ENCODE measurements around the gene C10orf120. TPM values are rescaled to one million over a fixed set of nuclear protein-coding genes. Genes with fewer than 3 reads are reported as not detected.

Gene C10orf120
- total and polyA plus RNA-seq, 2 experiments from 2014 or later, result not detected

DNA sequence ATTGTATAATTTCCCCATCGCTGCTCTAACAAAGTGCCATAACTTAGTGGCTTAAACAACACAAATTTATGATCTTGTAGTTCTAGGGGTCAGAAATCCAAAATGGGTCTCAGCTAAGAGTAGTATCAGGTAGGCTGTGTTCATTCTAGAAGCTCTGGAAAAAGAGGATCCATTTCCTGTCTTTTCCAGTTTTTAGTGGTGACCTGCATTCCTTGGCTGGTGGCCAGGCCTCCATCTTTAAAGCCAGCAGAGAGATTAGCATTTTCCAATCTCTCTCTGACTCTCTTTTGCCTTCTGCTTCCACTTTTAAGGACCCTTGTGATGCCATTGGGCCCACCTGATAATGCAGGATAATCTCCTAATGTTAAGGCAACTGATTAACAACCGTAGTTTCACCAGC lies 41.0 kb upstream of the C10orf120 start:
- Mint-ChIP-seq H3K4me1 (no peaks in the 10 kb centered on the region), H3K4me3 (no peak overlapping the region), H3K36me3 (ENCODE audit: low read depth) (no peaks in the 10 kb centered on the region), H3K27ac (no peak overlapping the region), H3K9me3 (no peaks in the 10 kb centered on the region), H3K27me3 (ENCODE audit: insufficient read depth, low read depth, poor library complexity) (peaks cover 3% of the 10 kb centered on the region)
- DNase-seq (ENCODE audit: low spot score) (no peak), ATAC-seq (no peak)
- no peaks in the 10 kb centered on the region for H3K9me2 ChIP-seq (ENCODE audit: insufficient read depth)
- H3K4me3 ChIP-seq, result no peak overlapping the region
- H2AFZ ChIP-seq, result no peak overlapping the region
- no peaks in the 10 kb centered on the region for H3K36me3 ChIP-seq (ENCODE audit: insufficient read depth)
- no peak for TF ChIP-seq ZNF331 (CRISPR knock-in tag; IDR thresholded peaks at IDR 0.05; ENCODE audit: low read depth)
- TF ChIP-seq, protein P1, sequence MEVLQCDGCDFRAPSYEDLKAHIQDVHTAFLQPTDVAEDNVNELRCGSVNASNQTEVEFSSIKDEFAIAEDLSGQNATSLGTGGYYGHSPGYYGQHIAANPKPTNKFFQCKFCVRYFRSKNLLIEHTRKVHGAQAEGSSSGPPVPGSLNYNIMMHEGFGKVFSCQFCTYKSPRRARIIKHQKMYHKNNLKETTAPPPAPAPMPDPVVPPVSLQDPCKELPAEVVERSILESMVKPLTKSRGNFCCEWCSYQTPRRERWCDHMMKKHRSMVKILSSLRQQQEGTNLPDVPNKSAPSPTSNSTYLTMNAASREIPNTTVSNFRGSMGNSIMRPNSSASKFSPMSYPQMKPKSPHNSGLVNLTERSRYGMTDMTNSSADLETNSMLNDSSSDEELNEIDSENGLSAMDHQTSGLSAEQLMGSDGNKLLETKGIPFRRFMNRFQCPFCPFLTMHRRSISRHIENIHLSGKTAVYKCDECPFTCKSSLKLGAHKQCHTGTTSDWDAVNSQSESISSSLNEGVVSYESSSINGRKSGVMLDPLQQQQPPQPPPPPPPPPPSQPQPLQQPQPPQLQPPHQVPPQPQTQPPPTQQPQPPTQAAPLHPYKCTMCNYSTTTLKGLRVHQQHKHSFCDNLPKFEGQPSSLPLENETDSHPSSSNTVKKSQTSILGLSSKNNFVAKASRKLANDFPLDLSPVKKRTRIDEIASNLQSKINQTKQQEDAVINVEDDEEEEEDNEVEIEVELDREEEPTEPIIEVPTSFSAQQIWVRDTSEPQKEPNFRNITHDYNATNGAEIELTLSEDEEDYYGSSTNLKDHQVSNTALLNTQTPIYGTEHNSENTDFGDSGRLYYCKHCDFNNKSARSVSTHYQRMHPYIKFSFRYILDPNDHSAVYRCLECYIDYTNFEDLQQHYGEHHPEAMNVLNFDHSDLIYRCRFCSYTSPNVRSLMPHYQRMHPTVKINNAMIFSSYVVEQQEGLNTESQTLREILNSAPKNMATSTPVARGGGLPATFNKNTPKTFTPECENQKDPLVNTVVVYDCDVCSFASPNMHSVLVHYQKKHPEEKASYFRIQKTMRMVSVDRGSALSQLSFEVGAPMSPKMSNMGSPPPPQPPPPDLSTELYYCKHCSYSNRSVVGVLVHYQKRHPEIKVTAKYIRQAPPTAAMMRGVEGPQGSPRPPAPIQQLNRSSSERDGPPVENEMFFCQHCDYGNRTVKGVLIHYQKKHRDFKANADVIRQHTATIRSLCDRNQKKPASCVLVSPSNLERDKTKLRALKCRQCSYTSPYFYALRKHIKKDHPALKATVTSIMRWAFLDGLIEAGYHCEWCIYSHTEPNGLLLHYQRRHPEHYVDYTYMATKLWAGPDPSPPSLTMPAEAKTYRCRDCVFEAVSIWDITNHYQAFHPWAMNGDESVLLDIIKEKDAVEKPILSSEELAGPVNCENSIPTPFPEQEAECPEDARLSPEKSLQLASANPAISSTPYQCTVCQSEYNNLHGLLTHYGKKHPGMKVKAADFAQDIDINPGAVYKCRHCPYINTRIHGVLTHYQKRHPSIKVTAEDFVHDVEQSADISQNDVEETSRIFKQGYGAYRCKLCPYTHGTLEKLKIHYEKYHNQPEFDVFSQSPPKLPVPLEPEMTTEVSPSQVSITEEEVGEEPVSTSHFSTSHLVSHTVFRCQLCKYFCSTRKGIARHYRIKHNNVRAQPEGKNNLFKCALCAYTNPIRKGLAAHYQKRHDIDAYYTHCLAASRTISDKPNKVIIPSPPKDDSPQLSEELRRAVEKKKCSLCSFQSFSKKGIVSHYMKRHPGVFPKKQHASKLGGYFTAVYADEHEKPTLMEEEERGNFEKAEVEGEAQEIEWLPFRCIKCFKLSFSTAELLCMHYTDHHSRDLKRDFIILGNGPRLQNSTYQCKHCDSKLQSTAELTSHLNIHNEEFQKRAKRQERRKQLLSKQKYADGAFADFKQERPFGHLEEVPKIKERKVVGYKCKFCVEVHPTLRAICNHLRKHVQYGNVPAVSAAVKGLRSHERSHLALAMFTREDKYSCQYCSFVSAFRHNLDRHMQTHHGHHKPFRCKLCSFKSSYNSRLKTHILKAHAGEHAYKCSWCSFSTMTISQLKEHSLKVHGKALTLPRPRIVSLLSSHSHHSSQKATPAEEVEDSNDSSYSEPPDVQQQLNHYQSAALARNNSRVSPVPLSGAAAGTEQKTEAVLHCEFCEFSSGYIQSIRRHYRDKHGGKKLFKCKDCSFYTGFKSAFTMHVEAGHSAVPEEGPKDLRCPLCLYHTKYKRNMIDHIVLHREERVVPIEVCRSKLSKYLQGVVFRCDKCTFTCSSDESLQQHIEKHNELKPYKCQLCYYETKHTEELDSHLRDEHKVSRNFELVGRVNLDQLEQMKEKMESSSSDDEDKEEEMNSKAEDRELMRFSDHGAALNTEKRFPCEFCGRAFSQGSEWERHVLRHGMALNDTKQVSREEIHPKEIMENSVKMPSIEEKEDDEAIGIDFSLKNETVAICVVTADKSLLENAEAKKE (CRISPR knock-in tag; IDR thresholded peaks at IDR 0.05), result no peak
- H3K79me2 ChIP-seq (replicated peaks; ENCODE audit: insufficient read depth), result no peaks in the 10 kb centered on the region
- H3K27me3 ChIP-seq (ENCODE audit: insufficient read depth), result no peaks in the 10 kb centered on the region
- no peaks in the 10 kb centered on the region for H3K4me1 ChIP-seq (ENCODE audit: insufficient read depth)
- H3K4me2 ChIP-seq, result no peak overlapping the region
- H3K27ac ChIP-seq (ENCODE audit: low read depth), result no peak overlapping the region
- no peaks in the 10 kb centered on the region for H4K20me1 ChIP-seq (replicated peaks; ENCODE audit: insufficient read depth)
- no peaks in the 10 kb centered on the region for H3F3A ChIP-seq (replicated peaks; ENCODE audit: low read depth)

- Histone ChIP-seq H3K9me2 (ENCODE audit: insufficient read depth) (0 out of 2 replicates have a peak, but pooled peaks cover 13% of the 10 kb centered on the region), H3K27me3 (ENCODE audit: insufficient read depth) (no peaks in the 10 kb centered on the region), H3F3A (replicated peaks; ENCODE audit: low read depth) (no peaks in the 10 kb centered on the region), H4K20me1 (replicated peaks; ENCODE audit: insufficient read depth) (no peaks in the 10 kb centered on the region), H3K27ac (ENCODE audit: low read depth) (no peak overlapping the region), H3K36me3 (ENCODE audit: insufficient read depth) (no peaks in the 10 kb centered on the region), H2AFZ (no peak overlapping the region), H3K79me2 (replicated peaks; ENCODE audit: insufficient read depth) (no peaks in the 10 kb centered on the region), H3K4me1 (ENCODE audit: insufficient read depth) (peaks cover 8% of the 10 kb centered on the region), H3K4me2 (no peak overlapping the region), H3K4me3 (no peak overlapping the region)
- Mint-ChIP-seq H3K36me3 (ENCODE audit: low read depth) (no peaks in the 10 kb centered on the region), H3K27me3 (ENCODE audit: insufficient read depth, low read depth, poor library complexity) (no peaks in the 10 kb centered on the region), H3K4me3 (no peak overlapping the region), H3K9me3 (no peaks in the 10 kb centered on the region), H3K27ac (no peak overlapping the region), H3K4me1 (peaks cover 13% of the 10 kb centered on the region)
- no peak for DNase-seq (ENCODE audit: low spot score)
- ATAC-seq, result no peak
- TF ChIP-seq EZH2 (IDR thresholded peaks at IDR 0.05; ENCODE audit: low read depth, unreplicated experiment) (no peak), CREB1 (CRISPR knock-in tag; IDR thresholded peaks at IDR 0.05; ENCODE audit: low read depth) (no peak)
- TF ChIP-seq, protein P2, sequence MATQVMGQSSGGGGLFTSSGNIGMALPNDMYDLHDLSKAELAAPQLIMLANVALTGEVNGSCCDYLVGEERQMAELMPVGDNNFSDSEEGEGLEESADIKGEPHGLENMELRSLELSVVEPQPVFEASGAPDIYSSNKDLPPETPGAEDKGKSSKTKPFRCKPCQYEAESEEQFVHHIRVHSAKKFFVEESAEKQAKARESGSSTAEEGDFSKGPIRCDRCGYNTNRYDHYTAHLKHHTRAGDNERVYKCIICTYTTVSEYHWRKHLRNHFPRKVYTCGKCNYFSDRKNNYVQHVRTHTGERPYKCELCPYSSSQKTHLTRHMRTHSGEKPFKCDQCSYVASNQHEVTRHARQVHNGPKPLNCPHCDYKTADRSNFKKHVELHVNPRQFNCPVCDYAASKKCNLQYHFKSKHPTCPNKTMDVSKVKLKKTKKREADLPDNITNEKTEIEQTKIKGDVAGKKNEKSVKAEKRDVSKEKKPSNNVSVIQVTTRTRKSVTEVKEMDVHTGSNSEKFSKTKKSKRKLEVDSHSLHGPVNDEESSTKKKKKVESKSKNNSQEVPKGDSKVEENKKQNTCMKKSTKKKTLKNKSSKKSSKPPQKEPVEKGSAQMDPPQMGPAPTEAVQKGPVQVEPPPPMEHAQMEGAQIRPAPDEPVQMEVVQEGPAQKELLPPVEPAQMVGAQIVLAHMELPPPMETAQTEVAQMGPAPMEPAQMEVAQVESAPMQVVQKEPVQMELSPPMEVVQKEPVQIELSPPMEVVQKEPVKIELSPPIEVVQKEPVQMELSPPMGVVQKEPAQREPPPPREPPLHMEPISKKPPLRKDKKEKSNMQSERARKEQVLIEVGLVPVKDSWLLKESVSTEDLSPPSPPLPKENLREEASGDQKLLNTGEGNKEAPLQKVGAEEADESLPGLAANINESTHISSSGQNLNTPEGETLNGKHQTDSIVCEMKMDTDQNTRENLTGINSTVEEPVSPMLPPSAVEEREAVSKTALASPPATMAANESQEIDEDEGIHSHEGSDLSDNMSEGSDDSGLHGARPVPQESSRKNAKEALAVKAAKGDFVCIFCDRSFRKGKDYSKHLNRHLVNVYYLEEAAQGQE (IDR thresholded peaks at IDR 0.05; ENCODE audit: unreplicated experiment), result no peak
- TF ChIP-seq, protein P3, sequence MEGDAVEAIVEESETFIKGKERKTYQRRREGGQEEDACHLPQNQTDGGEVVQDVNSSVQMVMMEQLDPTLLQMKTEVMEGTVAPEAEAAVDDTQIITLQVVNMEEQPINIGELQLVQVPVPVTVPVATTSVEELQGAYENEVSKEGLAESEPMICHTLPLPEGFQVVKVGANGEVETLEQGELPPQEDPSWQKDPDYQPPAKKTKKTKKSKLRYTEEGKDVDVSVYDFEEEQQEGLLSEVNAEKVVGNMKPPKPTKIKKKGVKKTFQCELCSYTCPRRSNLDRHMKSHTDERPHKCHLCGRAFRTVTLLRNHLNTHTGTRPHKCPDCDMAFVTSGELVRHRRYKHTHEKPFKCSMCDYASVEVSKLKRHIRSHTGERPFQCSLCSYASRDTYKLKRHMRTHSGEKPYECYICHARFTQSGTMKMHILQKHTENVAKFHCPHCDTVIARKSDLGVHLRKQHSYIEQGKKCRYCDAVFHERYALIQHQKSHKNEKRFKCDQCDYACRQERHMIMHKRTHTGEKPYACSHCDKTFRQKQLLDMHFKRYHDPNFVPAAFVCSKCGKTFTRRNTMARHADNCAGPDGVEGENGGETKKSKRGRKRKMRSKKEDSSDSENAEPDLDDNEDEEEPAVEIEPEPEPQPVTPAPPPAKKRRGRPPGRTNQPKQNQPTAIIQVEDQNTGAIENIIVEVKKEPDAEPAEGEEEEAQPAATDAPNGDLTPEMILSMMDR (conservative IDR thresholded peaks at IDR 0.05; ENCODE audit: low read depth in 2 of 2), result no peak
These were observed 38.4 kb upstream of the C10orf120 start for GRCh38 chr10:122738031-122738430.

All from GM23338 (cell line).